Common myeloid progenitor, CD34-positive (primary cell): ENCODE measurements around the gene RAI1.

Experiments
- CTCF ChIA-PET: fragments of 350-600 bp; sonication (Branson Sonifier 250); formaldehyde crosslinking; loops from one replicate; lab custom pipeline; 2021; ENCODE audit warnings: antibody characterized with exemption; lab: Charles Lee
- POLR2A ChIA-PET: fragments of 350-600 bp; sonication (Branson Sonifier 250); formaldehyde crosslinking; loops from one replicate; lab custom pipeline; 2021; ENCODE audit warnings: antibody characterized with exemption; lab: Charles Lee
- DNase-seq, 3 donors: peaks; one replicate each; pipeline versions ENCODE4 v3.0.0 to v3.0.0-alpha.2; 2013
- H3K27ac ChIP-seq, 2 experiments: 1 replicate in 1 of 2; 2 replicates in 1 of 2; pipeline ENCODE4 v1.7.0; 2013; ENCODE audit warnings: inconsistent platforms in 2 of 2, low read length in 2 of 2, mild to moderate bottlenecking in 2 of 2, low read depth in 1 of 2, moderate library complexity in 1 of 2; ENCODE audit not compliant: severe bottlenecking in 2 of 2, insufficient read depth in 1 of 2, poor library complexity in 1 of 2
- H3K27me3 ChIP-seq, 5 experiments: replicated peaks in 2 of 5; 1 replicate in 3 of 5; 2 replicates in 2 of 5; pipeline versions ENCODE4 v1.6.1 to v1.7.0; 2013; ENCODE audit warnings: low read length in 4 of 5, mild to moderate bottlenecking in 2 of 5, moderate library complexity in 2 of 5, inconsistent platforms in 1 of 5; ENCODE audit not compliant: insufficient read depth in 5 of 5, control insufficient read depth in 4 of 5
- H3K36me3 ChIP-seq, 4 experiments: 1 replicate in 2 of 4; 2 replicates in 2 of 4; pipeline versions ENCODE4 v1.6.1 to v1.7.0; 2013; ENCODE audit warnings: low read length in 3 of 4, control low read depth in 1 of 4, mild to moderate bottlenecking in 1 of 4; ENCODE audit not compliant: control insufficient read depth in 4 of 4, insufficient read depth in 4 of 4
- H3K4me1 ChIP-seq, 4 experiments: 1 replicate in 3 of 4; 2 replicates in 1 of 4; pipeline versions ENCODE4 v1.6.1 to v1.7.1; 2013; ENCODE audit warnings: low read length in 3 of 4, mild to moderate bottlenecking in 3 of 4, control low read depth in 1 of 4, inconsistent platforms in 1 of 4, moderate library complexity in 1 of 4; ENCODE audit not compliant: control insufficient read depth in 4 of 4, insufficient read depth in 4 of 4; ENCODE audit errors: control extremely low read depth in 1 of 4
- H3K4me3 ChIP-seq, 7 experiments: 1 replicate in 4 of 7; 2 replicates in 3 of 7; pipeline versions ENCODE4 v1.5.1 to v1.7.0; 2013; ENCODE audit warnings: mild to moderate bottlenecking in 7 of 7, low read length in 6 of 7, moderate library complexity in 6 of 7, inconsistent platforms in 2 of 7, low read depth in 2 of 7, control low read depth in 1 of 7; ENCODE audit not compliant: insufficient read depth in 4 of 7, control insufficient read depth in 1 of 7; ENCODE audit errors: extremely low read depth in 1 of 7
- H3K9me3 ChIP-seq, 5 experiments: 1 replicate in 4 of 5; 2 replicates in 1 of 5; pipeline versions ENCODE4 v1.6.1 to v1.7.1; 2013; ENCODE audit warnings: low read length in 4 of 5, mild to moderate bottlenecking in 2 of 5, inconsistent platforms in 1 of 5, low read depth in 1 of 5, moderate library complexity in 1 of 5; ENCODE audit not compliant: control insufficient read depth in 4 of 5, insufficient read depth in 2 of 5; ENCODE audit errors: control extremely low read depth in 1 of 5
- WGBS: methylation state at CpG from one replicate; pipeline ENCODE4 v1.1.5; 2013; ENCODE audit not compliant: insufficient coverage; 5-methylcytosine and 5-hydroxymethylcytosine counted together

Gene RAI1

GRCh38 chr17:17725011-17725751 lies 43.9 kb downstream of the RAI1 start:
- WGBS, result 20% methylated on average over 29 of the region's 36 CpGs
- Histone ChIP-seq H3K4me1 (peaks cover 7 to 78% (median 57%) of the 10 kb centered on the region in 4 experiments), H3K9me3 (no peaks in the 10 kb centered on the region), H3K27me3 (no peaks in the 10 kb centered on the region), H3K27ac (no peak overlapping the region), H3K4me3 (peak overlapping the region in 6 of 7 experiments; percentile 67 to 81 (median 75)), H3K36me3 (peaks cover 0 to 29% (median 3%) of the 10 kb centered on the region in 4 experiments)
- ChIA-PET CTCF (interaction anchor here (1.5 to 2.1 kb wide), 3 partner anchors 12 to 46 kb away, joined by 3 to 9 read pairs (median 7); no protein-coding TSS in a partner anchor), POLR2A (no interaction called here)
- DNase-seq, result no peak

- CTCF ChIA-PET, result interaction anchor here (1.0 to 3.6 kb wide), 7 partner anchors 12 to 87 kb away, joined by 3 to 13 read pairs (median 5); no protein-coding TSS in a partner anchor
- WGBS, result 60% methylated on average over 5 of the region's 7 CpGs
- no peak for DNase-seq
Observed at GRCh38 chr17:17725752-17726457, 44.6 kb downstream of the RAI1 start.

GRCh38 chr17:17726458-17727060 lies 45.3 kb downstream of the RAI1 start:
- 53% methylated on average over 4 of the region's 6 CpGs for WGBS
- no peaks in the 10 kb centered on the region for H3K9me3 ChIP-seq
- CTCF ChIA-PET, result interaction anchor here (1.0 to 3.6 kb wide), 6 partner anchors 11 to 86 kb away, joined by 3 to 13 read pairs (median 6); no protein-coding TSS in a partner anchor
- H3K27me3 ChIP-seq, result no peaks in the 10 kb centered on the region
- H3K36me3 ChIP-seq, result peaks cover 0 to 36% (median 2%) of the 10 kb centered on the region in 4 experiments
- peak overlapping the region in 1 of 7 experiments; percentile 55 for H3K4me3 ChIP-seq
- peaks cover 7 to 75% (median 57%) of the 10 kb centered on the region in 4 experiments for H3K4me1 ChIP-seq
- no peak for DNase-seq
- POLR2A ChIA-PET, result no interaction called here
- peak overlapping the region in 1 of 2 experiments; percentile 43 for H3K27ac ChIP-seq

More at GRCh38 chr17:17725752-17726457, 44.6 kb downstream of the RAI1 start:
- Histone ChIP-seq H3K4me1 (peaks cover 7 to 78% (median 57%) of the 10 kb centered on the region in 4 experiments), H3K9me3 (no peaks in the 10 kb centered on the region), H3K27ac (peak overlapping the region in 1 of 2 experiments; percentile 43), H3K36me3 (peaks cover 0 to 36% (median 3%) of the 10 kb centered on the region in 4 experiments), H3K4me3 (peak overlapping the region in 2 of 7 experiments; percentile 55 to 80), H3K27me3 (no peaks in the 10 kb centered on the region)
- POLR2A ChIA-PET, result no interaction called here

GRCh38 chr17:17727111-17727659 lies 45.9 kb downstream of the RAI1 start:
- peaks cover 7 to 72% (median 51%) of the 10 kb centered on the region in 4 experiments for H3K4me1 ChIP-seq
- ChIA-PET POLR2A (interaction anchor here (0.9 to 1.1 kb wide), 2 partner anchors 13 to 31 kb away, joined by 3 read pairs; no protein-coding TSS in a partner anchor), CTCF (interaction anchor here (1.0 to 3.6 kb wide), 6 partner anchors 10 to 86 kb away, joined by 3 to 13 read pairs (median 6); no protein-coding TSS in a partner anchor)
- H3K36me3 ChIP-seq, result peaks cover 2 to 42% (median 4%) of the 10 kb centered on the region in 4 experiments
- H3K4me3 ChIP-seq, result no peak overlapping the region
- no peaks in the 10 kb centered on the region for H3K9me3 ChIP-seq
- no peaks in the 10 kb centered on the region for H3K27me3 ChIP-seq
- whole genome bisulfite sequencing, result 92% methylated on average over 7 of the region's 13 CpGs
- no peak for DNase-seq
- no peak overlapping the region for H3K27ac ChIP-seq

- H3K4me1 ChIP-seq, result peaks cover 7 to 62% (median 41%) of the 10 kb centered on the region in 4 experiments
- POLR2A ChIA-PET, result interaction anchor here (0.9 to 1.1 kb wide), 2 partner anchors 14 to 46 kb away, joined by 3 to 4 read pairs; no protein-coding TSS in a partner anchor
- no peak for DNase-seq
- CTCF ChIA-PET, result interaction anchor here (1.4 to 3.6 kb wide), 5 partner anchors 12 to 53 kb away, joined by 3 to 13 read pairs (median 4); no protein-coding TSS in a partner anchor
- H3K36me3 ChIP-seq, result peaks cover 5 to 48% (median 9%) of the 10 kb centered on the region in 4 experiments
- no peak overlapping the region for H3K4me3 ChIP-seq
- H3K27ac ChIP-seq, result no peak overlapping the region
- 87% methylated on average over 3 of the region's 10 CpGs for WGBS
- H3K9me3 ChIP-seq, result no peaks in the 10 kb centered on the region
- H3K27me3 ChIP-seq, result no peaks in the 10 kb centered on the region
Observed at GRCh38 chr17:17728146-17728545, 46.9 kb downstream of the RAI1 start.

- H3K36me3 ChIP-seq, result peaks cover 5 to 53% (median 9%) of the 10 kb centered on the region in 4 experiments
- 91% methylated on average over 10 of the region's 10 CpGs for WGBS
- POLR2A ChIA-PET, result interaction anchor here (0.9 to 1.1 kb wide), 2 partner anchors 14 to 46 kb away, joined by 3 to 4 read pairs; no protein-coding TSS in a partner anchor
Observed at GRCh38 chr17:17728550-17729251, 47.4 kb downstream of the RAI1 start.

More at GRCh38 chr17:17728550-17729251, 47.4 kb downstream of the RAI1 start:
- CTCF ChIA-PET, result interaction anchor here (1.4 to 3.6 kb wide), 5 partner anchors 11 to 53 kb away, joined by 3 to 13 read pairs (median 4); no protein-coding TSS in a partner anchor
- H3K4me3 ChIP-seq, result no peak overlapping the region
- no peak for DNase-seq
- H3K27me3 ChIP-seq, result no peaks in the 10 kb centered on the region
- H3K4me1 ChIP-seq, result peaks cover 7 to 57% (median 39%) of the 10 kb centered on the region in 4 experiments
- H3K27ac ChIP-seq, result no peak overlapping the region
- H3K9me3 ChIP-seq, result no peaks in the 10 kb centered on the region
